ENCODE results near the gene RAB3A.
A peak's percentile ranks its signal among the peaks of the same experiment; 100 is the strongest.

The RAB3A gene

GRCh38 chr19:18223860-18224524, 20.1 kb upstream of the RAB3A start:
- H2BK120ac ChIP-seq (ENCODE audit: low read depth, low read length): no peak overlapping the region
- peak overlapping the region; percentile 41 to 72 for H3K4me3 ChIP-seq (ENCODE audit: insufficient read depth in 1 of 2, low read depth in 1 of 2, low read length in 2 of 2)
- DNase-seq: no peak
- no peak overlapping the region for H2AK5ac ChIP-seq (ENCODE audit: low read length, severe bottlenecking)
- H3K9me3 ChIP-seq (ENCODE audit: control insufficient read depth, low read length): no peaks in the 10 kb centered on the region
- H3K4me1 ChIP-seq (ENCODE audit: control insufficient read depth, insufficient read depth, low read depth, low read length): peaks cover 20% of the 10 kb centered on the region
- H3K79me1 ChIP-seq (replicated peaks; ENCODE audit: low read length, poor library complexity, severe bottlenecking): no peaks in the 10 kb centered on the region
- WGBS: 5% methylated on average over 33 of the region's 39 CpGs
- H2BK15ac ChIP-seq (ENCODE audit: low read depth, poor library complexity, severe bottlenecking): no peak overlapping the region
- no peak overlapping the region for H3K27ac ChIP-seq (ENCODE audit: low read length, poor library complexity, severe bottlenecking)
- peak overlapping the region; percentile 84 to 88 for H3K18ac ChIP-seq (ENCODE audit: low read depth in 1 of 2, low read length in 2 of 2)
- H3K14ac ChIP-seq (ENCODE audit: low read length in 2 of 2): no peak overlapping the region
- H3K9ac ChIP-seq (ENCODE audit: low read length): peak overlapping the region; percentile 67
- peak overlapping the region in 1 of 2 experiments; percentile 77 for H3K4ac ChIP-seq (ENCODE audit: low read depth in 1 of 2, low read length in 2 of 2)
- H3K23ac ChIP-seq (ENCODE audit: low read length in 2 of 2): no peak overlapping the region
- no peaks in the 10 kb centered on the region for H3K36me3 ChIP-seq (ENCODE audit: control insufficient read depth in 1 of 2, insufficient read depth in 2 of 2, low read depth in 1 of 2, low read length in 2 of 2)
- peaks cover 40% of the 10 kb centered on the region in 2 experiments for H3K27me3 ChIP-seq (ENCODE audit: control insufficient read depth in 1 of 2, insufficient read depth in 1 of 2, low read length in 2 of 2)
- H4K8ac ChIP-seq (ENCODE audit: low read length): peak overlapping the region; percentile 59
- H2BK12ac ChIP-seq (ENCODE audit: low read length in 2 of 2): peak overlapping the region in 1 of 2 experiments; percentile 6
- H4K91ac ChIP-seq (ENCODE audit: low read length): no peak overlapping the region
- H2BK5ac ChIP-seq (ENCODE audit: low read depth, low read length, poor library complexity, severe bottlenecking): no peak overlapping the region
- peak overlapping the region; percentile 54 for H3K4me2 ChIP-seq (ENCODE audit: low read length, poor library complexity, severe bottlenecking)
- peak overlapping the region; percentile 85 for H2AFZ ChIP-seq (ENCODE audit: low read depth, low read length)

GRCh38 chr19:18221815-18222725, 18.2 kb upstream of the RAB3A start:
- Histone ChIP-seq H2BK15ac (ENCODE audit: low read depth, poor library complexity, severe bottlenecking) (no peak overlapping the region), H3K4me3 (ENCODE audit: insufficient read depth in 1 of 2, low read depth in 1 of 2, low read length in 2 of 2) (no peak overlapping the region), H3K4ac (ENCODE audit: low read depth in 1 of 2, low read length in 2 of 2) (no peak overlapping the region), H3K14ac (ENCODE audit: low read length in 2 of 2) (no peak overlapping the region), H3K18ac (ENCODE audit: low read depth in 1 of 2, low read length in 2 of 2) (no peak overlapping the region), H3K9me3 (ENCODE audit: control insufficient read depth, low read length) (no peaks in the 10 kb centered on the region), H2BK120ac (ENCODE audit: low read depth, low read length) (no peak overlapping the region), H3K4me1 (ENCODE audit: control insufficient read depth, insufficient read depth, low read depth, low read length) (peaks cover 22% of the 10 kb centered on the region), H2AK5ac (ENCODE audit: low read length, severe bottlenecking) (no peak overlapping the region), H3K27ac (ENCODE audit: low read length, poor library complexity, severe bottlenecking) (no peak overlapping the region), H3K9ac (ENCODE audit: low read length) (no peak overlapping the region), H4K8ac (ENCODE audit: low read length) (no peak overlapping the region), H3K79me1 (replicated peaks; ENCODE audit: low read length, poor library complexity, severe bottlenecking) (no peaks in the 10 kb centered on the region), H3K36me3 (ENCODE audit: control insufficient read depth in 1 of 2, insufficient read depth in 2 of 2, low read depth in 1 of 2, low read length in 2 of 2) (no peaks in the 10 kb centered on the region), H4K91ac (ENCODE audit: low read length) (no peak overlapping the region), H3K4me2 (ENCODE audit: low read length, poor library complexity, severe bottlenecking) (no peak overlapping the region), H3K27me3 (ENCODE audit: control insufficient read depth in 1 of 2, insufficient read depth in 1 of 2, low read length in 2 of 2) (peaks cover 27 to 44% of the 10 kb centered on the region in 2 experiments), H3K23ac (ENCODE audit: low read length in 2 of 2) (no peak overlapping the region), H2BK5ac (ENCODE audit: low read depth, low read length, poor library complexity, severe bottlenecking) (no peak overlapping the region), H2BK12ac (ENCODE audit: low read length in 2 of 2) (no peak overlapping the region), H2AFZ (ENCODE audit: low read depth, low read length) (no peak overlapping the region)
- no peak for DNase-seq
- WGBS: 84% methylated on average over 23 of the region's 25 CpGs

GRCh38 chr19:18220632-18221275, 16.9 kb upstream of the RAB3A start:
- no peak overlapping the region for H2AK5ac ChIP-seq (ENCODE audit: low read length, severe bottlenecking)
- no peak overlapping the region for H2AFZ ChIP-seq (ENCODE audit: low read depth, low read length)
- H3K9me3 ChIP-seq (ENCODE audit: control insufficient read depth, low read length): no peaks in the 10 kb centered on the region
- no peak for DNase-seq
- H3K9ac ChIP-seq (ENCODE audit: low read length): no peak overlapping the region
- no peak overlapping the region for H3K4me2 ChIP-seq (ENCODE audit: low read length, poor library complexity, severe bottlenecking)
- no peak overlapping the region for H3K14ac ChIP-seq (ENCODE audit: low read length in 2 of 2)
- peaks cover 19% of the 10 kb centered on the region for H3K4me1 ChIP-seq (ENCODE audit: control insufficient read depth, insufficient read depth, low read depth, low read length)
- H2BK15ac ChIP-seq (ENCODE audit: low read depth, poor library complexity, severe bottlenecking): no peak overlapping the region
- H3K4me3 ChIP-seq (ENCODE audit: insufficient read depth in 1 of 2, low read depth in 1 of 2, low read length in 2 of 2): no peak overlapping the region
- no peak overlapping the region for H4K91ac ChIP-seq (ENCODE audit: low read length)
- H3K36me3 ChIP-seq (ENCODE audit: control insufficient read depth in 1 of 2, insufficient read depth in 2 of 2, low read depth in 1 of 2, low read length in 2 of 2): no peaks in the 10 kb centered on the region
- H3K4ac ChIP-seq (ENCODE audit: low read depth in 1 of 2, low read length in 2 of 2): no peak overlapping the region
- WGBS: 22% methylated on average over 16 of the region's 33 CpGs
- no peak overlapping the region for H2BK5ac ChIP-seq (ENCODE audit: low read depth, low read length, poor library complexity, severe bottlenecking)
- no peak overlapping the region for H3K23ac ChIP-seq (ENCODE audit: low read length in 2 of 2)
- no peaks in the 10 kb centered on the region for H3K79me1 ChIP-seq (replicated peaks; ENCODE audit: low read length, poor library complexity, severe bottlenecking)
- H2BK120ac ChIP-seq (ENCODE audit: low read depth, low read length): no peak overlapping the region
- no peak overlapping the region for H2BK12ac ChIP-seq (ENCODE audit: low read length in 2 of 2)
- peaks cover 17 to 38% of the 10 kb centered on the region in 2 experiments for H3K27me3 ChIP-seq (ENCODE audit: control insufficient read depth in 1 of 2, insufficient read depth in 1 of 2, low read length in 2 of 2)
- no peak overlapping the region for H4K8ac ChIP-seq (ENCODE audit: low read length)
- H3K27ac ChIP-seq (ENCODE audit: low read length, poor library complexity, severe bottlenecking): no peak overlapping the region
- no peak overlapping the region for H3K18ac ChIP-seq (ENCODE audit: low read depth in 1 of 2, low read length in 2 of 2)
